ENCODE measurements around the gene TNNC2. TPM values are rescaled to one million over a fixed set of nuclear protein-coding genes. Genes with fewer than 3 reads are reported as not detected.

TNNC2 gene
- total and polyA plus RNA-seq, 2 of the 8 experiments (the other 6 are each of a cell fraction or from before 2014, with no cell fraction given) = 5.7 to 7.6 TPM

GRCh38 chr20:45857114-45857881 lies 30.2 kb upstream of the TNNC2 start, which contains the start of the genes ACOT8 and ZSWIM3 (continued):
- TF ChIP-seq ATF3 (IDR thresholded peaks at IDR 0.05; ENCODE audit: insufficient read depth, low read depth, low read length) = no peak
- TF ChIP-seq KDM4A (IDR thresholded peaks at IDR 0.05; ENCODE audit: low read depth, low read length, severe bottlenecking) = no peak
- no peak for TF ChIP-seq KDM1A (IDR thresholded peaks at IDR 0.05; ENCODE audit: borderline replicate concordance, low read length)
- no peak for TF ChIP-seq RNF2 (IDR thresholded peaks at IDR 0.05; ENCODE audit: borderline replicate concordance, low read depth, low read length, missing control alignments, poor library complexity, severe bottlenecking)
- no peak for TF ChIP-seq ASH2L (IDR thresholded peaks at IDR 0.05; ENCODE audit: low read length)
- no peak for TF ChIP-seq EGR1 (IDR thresholded peaks at IDR 0.05; ENCODE audit: borderline replicate concordance, low read depth, low read length)
- no peak for TF ChIP-seq MAFK (IDR thresholded peaks at IDR 0.05; ENCODE audit: low read depth, low read length)
- peak; percentile 79 for TF ChIP-seq TAF1 (IDR thresholded peaks at IDR 0.05; ENCODE audit: low read depth, low read length)
- TF ChIP-seq HDAC2 (IDR thresholded peaks at IDR 0.05; ENCODE audit: borderline replicate concordance in 1 of 2, low read depth in 2 of 2, low read length in 2 of 2) = peak in 1 of 2 experiments; percentile 40; a peak in 1 of 4 replicates
- TF ChIP-seq BACH1 (IDR thresholded peaks at IDR 0.05; ENCODE audit: low read length) = no peak

Measured in H1 (cell line).